Brain microvascular endothelial cell (primary cell): Measurements from ENCODE around the gene MYO15A.

ENCODE experiments used
- DNase-seq: peaks from one replicate; pipeline ENCODE4 v3.0.0-alpha.2; 2020
- H3K27ac ChIP-seq: fragments of 250-450 bp; sonication (Bioruptor Pico); 2 replicates; pipeline ENCODE4 v1.5.1; 2020; ENCODE audit warnings: mild to moderate bottlenecking, moderate library complexity
- H3K27me3 ChIP-seq: fragments of 250-450 bp; sonication (Bioruptor Pico); replicated peaks from 2 replicates; pipeline ENCODE4 v1.5.1; 2020; ENCODE audit warnings: mild to moderate bottlenecking
- H3K36me3 ChIP-seq: fragments of 250-450 bp; sonication (Bioruptor Pico); replicated peaks from 2 replicates; pipeline ENCODE4 v1.5.1; 2020; ENCODE audit warnings: mild to moderate bottlenecking
- H3K4me3 ChIP-seq: 2 replicates; pipeline ENCODE4 v1.5.1; 2011; ENCODE audit warnings: low read depth, mild to moderate bottlenecking, control low read depth, low read length, moderate library complexity
- in situ Hi-C: cut with HindIII; loops from 2 replicates; pipeline ENCODE4 v1.10.0; 2017; ENCODE audit warnings: low sequenced_read_pairs, low pct_ligation_motif_present
- TF ChIP-seq, protein P1 (sequence below): IDR thresholded peaks from 2 replicates; pipeline ENCODE4 v1.5.1; 2011; ENCODE audit warnings: low read depth, mild to moderate bottlenecking, moderate library complexity, low read length, control low read depth, inconsistent platforms; ENCODE audit errors: missing control alignments

Gene MYO15A

DNA sequence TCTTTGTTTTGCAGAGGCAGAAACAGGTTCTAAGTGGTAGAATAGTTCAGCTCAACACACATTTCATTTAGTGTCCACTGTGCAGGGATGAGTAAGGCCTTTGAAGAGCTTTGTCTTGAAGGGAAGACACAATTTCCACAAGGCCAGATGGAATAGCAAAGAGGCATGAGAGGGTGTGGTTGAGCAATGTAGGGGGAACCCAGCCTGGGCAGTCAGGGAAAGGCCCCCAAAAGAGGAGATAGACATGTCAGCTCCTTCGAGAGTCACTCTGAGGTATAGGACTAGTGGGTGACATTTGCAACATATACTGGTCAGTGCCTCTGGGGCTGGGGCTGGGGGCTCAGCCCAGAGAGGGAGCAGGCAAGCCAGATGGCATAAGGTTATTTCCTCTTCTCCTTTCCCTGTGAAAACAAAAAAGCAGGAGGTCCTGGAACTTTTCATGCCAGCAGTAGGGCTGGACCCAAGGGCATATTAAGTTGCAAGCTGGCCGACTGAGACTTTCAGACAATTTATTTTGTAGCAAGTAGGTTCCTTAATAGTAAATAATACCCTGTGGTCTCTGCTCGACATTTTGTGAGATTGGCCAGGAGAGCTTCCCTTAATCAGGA, 82.2 kb downstream of the MYO15A start:
- Histone ChIP-seq H3K27ac (no peak overlapping the region), H3K36me3 (peaks cover 11% of the 10 kb centered on the region), H3K4me3 (no peak overlapping the region), H3K27me3 (no peaks in the 10 kb centered on the region)
- no peak for DNase-seq
- TF ChIP-seq, protein P1, sequence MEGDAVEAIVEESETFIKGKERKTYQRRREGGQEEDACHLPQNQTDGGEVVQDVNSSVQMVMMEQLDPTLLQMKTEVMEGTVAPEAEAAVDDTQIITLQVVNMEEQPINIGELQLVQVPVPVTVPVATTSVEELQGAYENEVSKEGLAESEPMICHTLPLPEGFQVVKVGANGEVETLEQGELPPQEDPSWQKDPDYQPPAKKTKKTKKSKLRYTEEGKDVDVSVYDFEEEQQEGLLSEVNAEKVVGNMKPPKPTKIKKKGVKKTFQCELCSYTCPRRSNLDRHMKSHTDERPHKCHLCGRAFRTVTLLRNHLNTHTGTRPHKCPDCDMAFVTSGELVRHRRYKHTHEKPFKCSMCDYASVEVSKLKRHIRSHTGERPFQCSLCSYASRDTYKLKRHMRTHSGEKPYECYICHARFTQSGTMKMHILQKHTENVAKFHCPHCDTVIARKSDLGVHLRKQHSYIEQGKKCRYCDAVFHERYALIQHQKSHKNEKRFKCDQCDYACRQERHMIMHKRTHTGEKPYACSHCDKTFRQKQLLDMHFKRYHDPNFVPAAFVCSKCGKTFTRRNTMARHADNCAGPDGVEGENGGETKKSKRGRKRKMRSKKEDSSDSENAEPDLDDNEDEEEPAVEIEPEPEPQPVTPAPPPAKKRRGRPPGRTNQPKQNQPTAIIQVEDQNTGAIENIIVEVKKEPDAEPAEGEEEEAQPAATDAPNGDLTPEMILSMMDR, result no peak
- in situ Hi-C loops, result no loop called here

DNA sequence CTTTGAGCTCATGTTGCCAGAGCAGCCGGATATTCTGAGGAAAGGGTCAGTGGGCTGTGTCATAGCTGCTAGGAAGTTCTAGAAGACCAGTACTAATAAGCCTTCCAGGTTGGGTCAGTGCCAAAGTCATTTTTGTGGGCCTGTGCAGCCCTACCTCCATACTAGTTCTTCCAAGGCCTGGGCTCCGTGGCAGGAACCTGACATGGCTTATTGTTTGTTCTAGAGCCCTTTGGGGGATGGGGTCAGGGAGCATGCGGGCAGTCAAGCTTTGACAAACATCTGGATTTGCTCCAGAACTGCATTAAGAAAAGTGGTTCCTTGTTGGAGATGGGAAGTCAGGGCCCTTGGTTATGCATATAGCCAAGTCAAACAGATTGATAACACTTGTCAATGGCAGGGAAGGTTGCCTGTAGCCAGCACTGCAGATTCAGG, 82.7 kb downstream of the MYO15A start:
- Histone ChIP-seq H3K36me3 (peaks cover 14% of the 10 kb centered on the region), H3K27ac (no peak overlapping the region), H3K27me3 (no peaks in the 10 kb centered on the region), H3K4me3 (no peak overlapping the region)
- TF ChIP-seq, protein P1, result no peak
- in situ Hi-C loops, result no loop called here
- no peak for DNase-seq

DNA sequence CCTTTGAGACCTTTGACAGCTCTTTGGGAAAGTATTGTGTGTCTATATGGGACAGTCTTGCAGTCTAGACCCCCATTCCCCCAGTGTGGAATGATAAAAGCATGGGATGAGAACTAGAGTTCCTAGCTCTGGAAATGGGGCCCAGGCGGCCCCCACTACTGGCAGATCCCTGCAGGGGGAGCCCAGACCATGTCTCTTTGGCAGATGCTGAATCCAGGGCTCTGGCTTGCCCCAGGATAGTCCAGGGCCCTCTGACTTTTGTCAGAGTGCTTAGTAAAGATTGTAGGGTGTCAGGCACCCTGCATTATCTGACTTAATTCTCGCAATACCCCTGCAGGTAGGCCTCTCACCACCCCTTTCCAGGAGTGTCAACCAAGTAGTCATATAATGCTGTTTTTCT, 83.4 kb downstream of the MYO15A start:
- H3K36me3 ChIP-seq, result peaks cover 19% of the 10 kb centered on the region
- no peaks in the 10 kb centered on the region for H3K27me3 ChIP-seq
- no peak for DNase-seq
- no peak overlapping the region for H3K4me3 ChIP-seq
- in situ Hi-C loops, result no loop called here
- TF ChIP-seq, protein P1, result peak; percentile 65
- H3K27ac ChIP-seq, result no peak overlapping the region

DNA sequence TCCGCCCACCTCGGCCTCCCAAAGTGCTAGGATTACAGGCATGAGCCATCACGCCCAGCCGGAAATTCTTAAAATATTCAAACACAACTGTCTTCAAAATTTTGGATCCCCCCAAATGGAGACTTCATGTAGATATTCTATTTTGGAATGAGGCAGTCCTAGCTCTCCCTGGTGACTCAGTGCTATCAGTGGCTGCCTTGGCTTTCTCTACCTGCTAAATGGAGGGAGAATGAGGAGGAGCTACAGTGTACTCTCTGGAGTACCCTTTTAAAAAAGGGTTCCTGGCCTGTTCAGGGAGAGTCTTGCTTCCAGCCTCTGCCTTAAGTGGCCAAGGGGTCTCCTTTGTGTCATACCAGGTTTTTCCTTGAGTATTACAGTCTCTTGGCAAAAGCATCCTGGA, 85.8 kb downstream of the MYO15A start:
- Histone ChIP-seq H3K4me3 (no peak overlapping the region), H3K27ac (no peak overlapping the region), H3K27me3 (no peaks in the 10 kb centered on the region), H3K36me3 (peaks cover 32% of the 10 kb centered on the region)
- DNase-seq, result no peak
- TF ChIP-seq, protein P1, result no peak
- in situ Hi-C loops, result no loop called here

DNA sequence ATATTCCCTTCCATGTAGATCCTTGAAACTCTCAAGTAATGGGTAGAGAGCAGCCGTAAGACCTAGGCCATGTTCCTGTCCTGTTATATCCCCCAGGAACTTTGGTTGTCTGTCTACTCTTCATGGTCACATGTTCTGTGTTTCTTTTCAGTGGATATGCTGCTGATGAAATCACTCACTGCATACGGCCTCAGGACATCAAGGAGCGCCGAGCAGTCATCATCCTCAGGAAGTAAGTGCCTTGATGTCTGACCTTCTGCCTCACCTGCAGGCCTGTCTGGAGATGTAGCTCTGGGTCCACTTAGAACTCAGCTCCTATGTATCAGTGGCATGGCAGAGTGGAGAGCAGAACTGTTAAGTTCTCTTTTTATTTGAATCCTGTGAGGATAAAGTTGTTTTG, 86.2 kb downstream of the MYO15A start:
- in situ Hi-C loops, result no loop called here
- DNase-seq, result no peak
- Histone ChIP-seq H3K4me3 (no peak overlapping the region), H3K36me3 (peaks cover 33% of the 10 kb centered on the region), H3K27me3 (no peaks in the 10 kb centered on the region), H3K27ac (no peak overlapping the region)
- TF ChIP-seq, protein P1, result no peak

DNA sequence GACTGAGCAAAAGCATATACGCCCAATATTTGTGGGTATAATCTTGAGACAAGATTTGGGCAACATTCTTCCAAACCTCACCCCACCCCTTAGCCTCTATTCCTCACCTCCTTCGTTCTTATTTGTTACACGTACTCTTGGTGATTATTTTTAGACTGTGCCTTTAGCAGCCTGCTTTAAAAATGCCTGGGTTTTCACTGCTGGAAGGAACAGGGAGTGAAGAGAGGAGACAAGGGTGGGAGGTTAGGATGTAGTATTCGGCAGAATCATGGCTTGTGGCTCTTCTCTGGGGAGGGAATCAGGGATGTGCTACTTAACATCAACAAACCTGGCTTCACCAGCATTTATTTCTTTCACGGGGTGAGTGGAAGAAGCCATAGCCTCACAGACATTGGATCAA, 86.7 kb downstream of the MYO15A start:
- TF ChIP-seq, protein P1, result no peak

More for the DNA sequence above, 86.7 kb downstream of the MYO15A start:
- Histone ChIP-seq H3K27ac (no peak overlapping the region), H3K4me3 (no peak overlapping the region), H3K27me3 (no peaks in the 10 kb centered on the region), H3K36me3 (peaks cover 33% of the 10 kb centered on the region)
- DNase-seq, result no peak
- in situ Hi-C loops, result no loop called here
